Parathyroid adenoma (tissue), 2 donors: ENCODE data around the gene COL2A1.
"Not testable (repeated sequence)": the region's sequence is repeated elsewhere in the genome, so short reads cannot be mapped to it uniquely, and the experiment has no call there.

Experiments used
- H2AFZ ChIP-seq: fragments of 300-600 bp; sonication (generic); one replicate; pipeline ENCODE4 v1.7.0; 2017; ENCODE audit warnings: antibody characterized with exemption, mild to moderate bottlenecking
- H3K27ac ChIP-seq: fragments of 300-600 bp; sonication (generic); one replicate; pipeline ENCODE4 v1.7.0; 2017
- H3K27me3 ChIP-seq: fragments of 300-600 bp; sonication (generic); one replicate; pipeline ENCODE4 v1.7.0; 2017; ENCODE audit warnings: low read length; ENCODE audit not compliant: control insufficient read depth, insufficient read depth
- H3K36me3 ChIP-seq: fragments of 300-600 bp; sonication (generic); one replicate; pipeline ENCODE4 v1.7.0; 2017; ENCODE audit warnings: low read length; ENCODE audit not compliant: control insufficient read depth, insufficient read depth
- H3K4me1 ChIP-seq: fragments of 300-600 bp; sonication (generic); one replicate; pipeline ENCODE4 v1.7.0; 2017; ENCODE audit warnings: control low read depth
- H3K4me2 ChIP-seq: fragments of 300-600 bp; sonication (generic); one replicate; pipeline ENCODE4 v1.7.0; 2017; ENCODE audit warnings: low read length
- H3K4me3 ChIP-seq: fragments of 300-600 bp; sonication (generic); one replicate; pipeline ENCODE4 v1.7.0; 2017; ENCODE audit warnings: low read depth, low read length
- H3K79me2 ChIP-seq: fragments of 300-600 bp; sonication (generic); one replicate; pipeline ENCODE4 v1.7.0; 2017; ENCODE audit warnings: control low read depth
- H3K9ac ChIP-seq: fragments of 300-600 bp; sonication (generic); one replicate; pipeline ENCODE4 v1.7.0; 2017; ENCODE audit warnings: mild to moderate bottlenecking
- H3K9me3 ChIP-seq: fragments of 300-600 bp; sonication (generic); one replicate; pipeline ENCODE4 v1.7.0; 2017; ENCODE audit warnings: low read length; ENCODE audit not compliant: control insufficient read depth
- TF ChIP-seq, protein P1 (sequence below): fragments of 300-600 bp; sonication (generic); IDR thresholded peaks from one replicate; pipeline ENCODE4 v1.7.0; 2017; ENCODE audit warnings: antibody characterized with exemption, mild to moderate bottlenecking
- donor health status: primary hyperparathyroidism.

Gene COL2A1

DNA sequence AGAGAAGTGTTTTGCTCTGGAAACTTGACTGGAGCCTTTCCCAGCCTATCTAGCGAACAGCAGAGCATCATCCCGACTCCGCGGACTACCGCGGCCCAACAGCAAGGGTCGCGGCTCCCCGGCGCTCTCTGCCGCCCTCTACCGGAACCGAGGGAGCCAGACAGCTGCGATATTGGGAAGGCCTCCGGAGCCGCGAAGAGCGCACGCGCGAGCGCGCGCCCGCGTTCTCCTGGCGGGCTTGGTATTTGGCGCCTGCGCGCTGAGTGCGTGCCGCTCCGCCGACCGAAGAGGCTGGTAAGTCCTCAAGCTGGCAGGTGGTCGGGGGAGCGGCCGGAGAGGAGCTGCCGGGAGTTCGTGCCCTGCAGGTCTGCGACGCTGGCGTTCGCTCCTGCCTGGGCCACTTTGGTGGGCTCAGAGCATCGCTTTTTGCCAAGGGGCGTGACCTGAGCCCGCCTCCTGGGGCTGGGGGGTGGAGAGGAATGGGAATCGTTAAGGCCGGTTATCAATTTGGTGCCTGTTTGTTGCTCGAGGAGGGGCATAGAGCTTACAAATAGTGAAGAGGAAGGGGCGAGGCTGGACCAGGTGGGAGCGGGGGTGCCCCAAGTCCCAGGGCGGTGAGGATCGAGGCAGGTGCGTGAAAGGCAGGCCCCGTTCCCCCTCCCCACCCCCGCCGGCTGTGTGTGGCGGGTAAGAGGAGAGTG is 40.8 kb downstream of the COL2A1 start, which contains the start of gene TMEM106C:
TSS of gene TMEM106C (plus strand) at position 257 of the 701 bp plus-strand sequence. CDS start 641 bp downstream, outside the sequence.
- Histone ChIP-seq H3K27ac (peak within 1 kb of the TSS; percentile 3), H3K9ac (no peak within 1 kb of the TSS), H3K4me1 (peaks cover 8% of the 10 kb centered on the region), H3K27me3 (no peaks in the 10 kb centered on the region), H3K36me3 (no peaks in the 10 kb centered on the region), H2AFZ (peak within 1 kb of the TSS; percentile 98), H3K79me2 (no peaks in the 10 kb centered on the region), H3K4me2 (peak within 1 kb of the TSS; percentile 95), H3K9me3 (no peaks in the 10 kb centered on the region), H3K4me3 (peak within 1 kb of the TSS; percentile 96)
- TF ChIP-seq, protein P1, sequence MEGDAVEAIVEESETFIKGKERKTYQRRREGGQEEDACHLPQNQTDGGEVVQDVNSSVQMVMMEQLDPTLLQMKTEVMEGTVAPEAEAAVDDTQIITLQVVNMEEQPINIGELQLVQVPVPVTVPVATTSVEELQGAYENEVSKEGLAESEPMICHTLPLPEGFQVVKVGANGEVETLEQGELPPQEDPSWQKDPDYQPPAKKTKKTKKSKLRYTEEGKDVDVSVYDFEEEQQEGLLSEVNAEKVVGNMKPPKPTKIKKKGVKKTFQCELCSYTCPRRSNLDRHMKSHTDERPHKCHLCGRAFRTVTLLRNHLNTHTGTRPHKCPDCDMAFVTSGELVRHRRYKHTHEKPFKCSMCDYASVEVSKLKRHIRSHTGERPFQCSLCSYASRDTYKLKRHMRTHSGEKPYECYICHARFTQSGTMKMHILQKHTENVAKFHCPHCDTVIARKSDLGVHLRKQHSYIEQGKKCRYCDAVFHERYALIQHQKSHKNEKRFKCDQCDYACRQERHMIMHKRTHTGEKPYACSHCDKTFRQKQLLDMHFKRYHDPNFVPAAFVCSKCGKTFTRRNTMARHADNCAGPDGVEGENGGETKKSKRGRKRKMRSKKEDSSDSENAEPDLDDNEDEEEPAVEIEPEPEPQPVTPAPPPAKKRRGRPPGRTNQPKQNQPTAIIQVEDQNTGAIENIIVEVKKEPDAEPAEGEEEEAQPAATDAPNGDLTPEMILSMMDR: peak; percentile 98

DNA sequence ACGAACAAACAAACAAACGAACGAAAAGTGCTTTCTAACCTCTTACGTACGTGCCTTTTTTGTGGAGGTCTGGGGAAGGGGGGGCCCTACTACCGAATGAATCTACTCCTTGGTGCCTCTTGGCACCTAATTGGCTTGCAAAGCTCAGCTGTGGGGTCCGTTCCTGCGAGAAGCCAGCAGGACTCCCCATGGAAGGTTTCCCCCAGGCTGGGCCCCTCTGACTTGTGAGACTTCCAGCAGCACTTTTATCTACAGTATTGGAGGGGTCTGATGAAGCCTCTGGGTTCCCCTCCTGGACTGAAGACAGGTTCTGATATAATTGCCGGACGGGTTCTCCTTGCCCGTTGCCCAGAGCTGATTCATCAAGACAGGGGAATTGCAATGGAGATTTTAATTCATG is 42.1 kb downstream of the COL2A1 start:
- H3K4me2 ChIP-seq: peak overlapping the region; percentile 42
- TF ChIP-seq, protein P1: no peak
- no peaks in the 10 kb centered on the region for H3K27me3 ChIP-seq
- H3K79me2 ChIP-seq: no peaks in the 10 kb centered on the region
- peaks cover 8% of the 10 kb centered on the region for H3K4me1 ChIP-seq
- no peak overlapping the region for H3K27ac ChIP-seq
- H3K9ac ChIP-seq: no peak overlapping the region
- H3K9me3 ChIP-seq: no peaks in the 10 kb centered on the region
- H2AFZ ChIP-seq: peak overlapping the region; percentile 98
- no peaks in the 10 kb centered on the region for H3K36me3 ChIP-seq
- no peak overlapping the region for H3K4me3 ChIP-seq

DNA sequence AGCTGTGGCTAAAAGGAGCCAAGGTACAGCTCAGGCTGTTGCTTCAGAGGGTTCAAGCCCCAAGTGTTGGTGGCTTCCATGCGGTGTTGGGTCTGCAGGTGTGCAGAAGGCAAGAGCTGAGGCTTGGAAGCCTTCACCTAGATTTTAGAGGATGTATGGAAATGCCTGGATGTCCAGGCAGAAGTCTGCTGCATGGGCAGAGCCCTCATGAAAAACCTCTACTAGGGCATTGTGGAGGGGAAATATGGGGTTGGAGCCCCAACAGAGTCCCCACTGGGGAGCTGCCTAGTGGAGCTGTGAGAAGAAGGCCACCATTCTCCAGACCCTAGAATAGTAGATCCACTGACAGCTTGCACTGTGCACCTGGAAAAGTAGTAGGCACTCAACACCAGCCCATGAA is 46.6 kb downstream of the COL2A1 start:
- not testable (repeated sequence) for H3K4me3 ChIP-seq, H3K4me2 ChIP-seq, H2AFZ ChIP-seq, H3K36me3 ChIP-seq, H3K79me2 ChIP-seq, H3K4me1 ChIP-seq, H3K9ac ChIP-seq, H3K27ac ChIP-seq, H3K9me3 ChIP-seq, H3K27me3 ChIP-seq

DNA sequence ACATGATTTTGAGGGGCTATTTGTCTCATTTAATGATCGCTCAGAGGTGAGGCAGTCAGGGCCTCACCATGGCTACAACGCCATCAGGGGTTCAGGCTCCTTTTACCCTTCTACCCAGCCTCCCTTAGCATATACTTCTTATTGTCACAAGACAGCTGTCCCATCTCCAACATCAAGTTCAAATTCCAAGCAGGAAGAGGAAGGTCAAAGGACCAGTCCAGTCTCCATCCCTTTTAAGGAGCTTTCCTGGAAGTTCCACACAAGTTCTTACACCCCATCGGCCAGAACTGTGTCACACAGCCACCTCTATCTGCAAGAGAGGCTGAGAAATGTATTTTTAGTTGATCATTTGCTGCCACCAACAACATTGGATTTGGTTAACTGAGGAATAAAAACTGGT is 49.2 kb downstream of the COL2A1 start:
- Histone ChIP-seq H3K9me3 (no peaks in the 10 kb centered on the region), H3K9ac (no peak overlapping the region), H2AFZ (no peak overlapping the region), H3K4me1 (no peaks in the 10 kb centered on the region), H3K4me3 (no peak overlapping the region), H3K36me3 (no peaks in the 10 kb centered on the region), H3K79me2 (no peaks in the 10 kb centered on the region), H3K4me2 (no peak overlapping the region), H3K27me3 (no peaks in the 10 kb centered on the region), H3K27ac (no peak overlapping the region)
- TF ChIP-seq, protein P1: no peak

DNA sequence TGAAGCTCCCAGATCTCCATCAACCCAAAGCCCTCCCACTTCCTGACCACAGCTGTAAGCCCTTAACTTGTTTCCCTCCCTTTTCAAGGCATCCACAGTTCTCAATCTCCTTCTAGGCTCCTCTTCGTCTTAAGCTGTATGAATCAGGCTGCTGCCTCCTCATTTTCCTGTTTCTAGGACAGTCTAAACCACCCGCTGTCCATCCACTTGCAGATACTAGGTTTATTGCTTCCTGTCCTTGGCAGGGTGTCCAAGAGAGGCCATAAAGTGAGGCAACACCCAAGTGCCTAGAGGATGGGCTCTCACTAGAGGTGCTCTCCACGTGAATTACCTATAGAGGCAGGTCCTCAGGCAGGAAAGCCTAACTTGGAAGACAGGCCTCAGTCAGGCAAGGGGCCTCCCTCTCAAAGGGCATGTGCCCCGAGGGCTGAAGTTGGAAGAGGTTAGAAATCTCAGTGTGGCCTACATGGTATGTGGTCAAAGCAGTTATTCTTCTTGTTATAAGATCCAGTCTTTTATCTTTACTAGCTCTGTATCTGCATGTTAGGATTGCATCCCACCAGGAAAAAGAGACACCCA is 49.7 kb downstream of the COL2A1 start:
- H3K4me2 ChIP-seq: no peak overlapping the region
- H3K9ac ChIP-seq: no peak overlapping the region
- H3K4me3 ChIP-seq: no peak overlapping the region
- H2AFZ ChIP-seq: no peak overlapping the region
- H3K4me1 ChIP-seq: no peaks in the 10 kb centered on the region
- TF ChIP-seq, protein P1: no peak
- H3K27ac ChIP-seq: no peak overlapping the region
- no peaks in the 10 kb centered on the region for H3K27me3 ChIP-seq
- no peaks in the 10 kb centered on the region for H3K36me3 ChIP-seq
- H3K9me3 ChIP-seq: no peaks in the 10 kb centered on the region
- H3K79me2 ChIP-seq: no peaks in the 10 kb centered on the region
